GM15510 (cell line): ENCODE measurements around the gene CD63.

ENCODE experiments used
- POLR2A ChIP-seq: IDR thresholded peaks from 3 replicates; pipeline ENCODE4 v1.6.1; 2011; ENCODE audit warnings: borderline replicate concordance; ENCODE audit not compliant: insufficient read length; ENCODE audit errors: extremely low read depth

Gene CD63

DNA sequence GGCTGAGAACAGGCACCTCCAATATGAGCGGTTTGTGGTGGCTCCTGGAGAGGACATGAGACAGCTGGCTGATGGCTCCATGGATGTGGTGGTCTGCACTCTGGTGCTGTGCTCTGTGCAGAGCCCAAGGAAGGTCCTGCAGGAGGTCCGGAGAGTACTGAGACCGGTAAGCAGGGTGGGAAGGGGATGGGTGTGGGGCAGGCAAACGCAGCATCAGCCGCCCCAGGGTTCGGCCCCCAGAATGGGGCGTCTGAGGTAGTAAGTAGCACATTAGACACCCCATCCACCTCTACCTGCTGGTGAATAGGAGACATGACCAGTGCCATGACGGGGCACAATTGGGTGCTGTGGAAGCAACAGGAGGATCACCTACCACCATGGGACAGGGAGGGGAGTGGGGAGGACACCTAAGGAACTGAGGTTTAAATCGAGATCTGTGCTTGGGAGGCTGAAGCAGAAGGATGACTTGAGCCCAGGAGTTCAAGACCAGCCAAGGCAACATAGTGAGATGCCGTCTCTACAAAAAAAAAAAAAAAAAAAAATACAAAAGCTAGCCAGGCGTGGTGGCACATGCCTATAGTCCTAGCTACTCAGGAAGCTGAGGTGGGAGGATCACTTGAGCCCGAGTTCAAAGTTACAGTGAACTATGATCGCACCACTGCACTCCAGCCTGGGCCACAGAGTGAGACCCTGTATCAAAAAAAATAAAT is 46.6 kb downstream of the CD63 start:
- TF ChIP-seq POLR2A = no peak

- TF ChIP-seq POLR2A = no peak
These were observed 47.4 kb downstream of the CD63 start for GRCh38 chr12:55681142-55682077.

- TF ChIP-seq POLR2A = no peak
These were observed 49.1 kb downstream of the CD63 start for GRCh38 chr12:55679691-55680090.

DNA sequence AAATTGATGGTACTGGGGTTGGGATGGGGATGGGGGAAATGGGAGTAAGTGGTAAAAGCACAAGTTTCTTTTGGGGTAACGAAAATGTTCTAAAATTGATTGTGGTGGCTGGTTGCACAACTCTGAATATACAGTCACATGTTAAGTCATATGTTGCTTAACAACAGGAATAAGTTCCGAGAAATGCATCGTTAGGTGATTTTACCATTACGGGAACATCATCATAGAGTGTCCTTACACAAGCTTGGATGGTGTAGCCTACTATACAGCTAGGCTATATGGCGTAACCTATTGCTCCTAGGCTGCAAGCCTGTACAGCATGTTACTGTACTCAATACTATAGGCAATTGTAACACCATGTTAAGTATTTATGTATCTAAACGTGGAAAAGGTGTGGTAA is 52.1 kb downstream of the CD63 start:
- no peak for TF ChIP-seq POLR2A

- TF ChIP-seq POLR2A = no peak
These were observed 53.1 kb downstream of the CD63 start for GRCh38 chr12:55675666-55676065.
